ENCODE measurements around the gene TMEM72. TPM values are rescaled to one million over a fixed set of nuclear protein-coding genes. Genes with fewer than 3 reads are reported as not detected.

The TMEM72 gene
- polyA plus RNA-seq, 2 of the 4 experiments (the other 2 are of a cell fraction), result not detected

DNA sequence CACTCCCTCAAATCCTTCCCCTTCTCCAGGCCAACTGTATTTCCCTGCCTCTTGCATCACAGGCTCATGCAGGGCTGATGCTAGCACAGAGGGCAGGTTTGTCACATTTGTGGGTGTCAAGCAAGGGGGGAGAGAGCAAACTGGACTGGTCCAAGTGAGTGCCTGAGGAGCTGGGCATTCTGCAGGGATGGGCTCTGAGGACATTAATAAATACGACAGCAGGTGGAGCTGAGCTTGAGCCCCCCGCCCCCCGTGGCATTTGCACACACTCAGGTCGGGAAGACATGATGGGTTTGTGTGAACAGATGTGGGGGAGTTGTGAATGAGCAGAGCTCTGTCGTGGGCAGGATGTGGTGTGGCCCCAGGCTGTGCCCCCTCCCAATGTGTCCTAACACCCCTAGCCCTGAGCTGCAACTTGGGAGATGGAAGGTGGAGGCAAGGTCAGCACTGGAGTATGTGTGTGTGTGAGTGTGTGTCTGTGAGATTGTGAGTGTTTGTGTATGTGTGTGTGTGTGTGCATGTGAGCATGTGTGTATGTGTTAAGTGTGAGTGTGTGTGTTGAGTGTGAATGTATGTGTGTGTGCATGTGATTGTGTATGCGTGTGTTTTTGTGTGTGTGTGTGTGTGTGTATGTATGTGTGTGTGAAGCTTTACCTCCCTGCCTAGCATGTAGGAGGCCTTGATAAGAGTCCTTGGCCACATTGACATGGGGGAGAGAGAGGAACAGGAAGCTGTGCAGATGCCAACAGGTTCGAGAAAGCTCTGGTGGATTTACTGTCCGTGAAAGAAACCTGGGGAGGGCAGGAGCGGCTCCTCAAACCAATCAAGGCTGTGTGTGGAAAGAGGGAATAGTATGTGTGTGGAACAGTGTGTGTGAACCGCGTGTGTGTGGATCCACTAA is 57.6 kb downstream of the TMEM72 start:
- no peak overlapping the region for H3K4me3 ChIP-seq
- ATAC-seq (no peak), DNase-seq (ENCODE audit: low read depth in 1 of 2, low spot score in 1 of 2) (no peak), FAIRE-seq (no peak)
- no peak overlapping the region for H3K27ac ChIP-seq
- no peaks in the 10 kb centered on the region for H3K9me3 ChIP-seq
- 75% methylated on average over 11 of the region's 11 CpGs for WGBS (ENCODE audit: missing lambda C conversion rate)
- ChIA-PET CTCF (interaction anchor here (1.0 to 5.3 kb wide), 5 partner anchors 10 to 282 kb away, joined by 3 to 29 read pairs (median 3); partner anchors contain the start of gene DEPP1), POLR2A (interaction anchor here (0.9 to 1.9 kb wide), 3 partner anchors 10 kb away, joined by 3 to 6 read pairs (median 3); partner anchors contain the start of gene DEPP1)
- no peak overlapping the region for H3K4me2 ChIP-seq
- TF ChIP-seq FOSL2 (IDR thresholded peaks at IDR 0.05) (no peak), FOSL2 (CRISPR knock-in tag; IDR thresholded peaks at IDR 0.05) (no peak)
- peaks cover 7% of the 10 kb centered on the region; the same call in 2 of the 3 replicates for H3K4me1 ChIP-seq

DNA sequence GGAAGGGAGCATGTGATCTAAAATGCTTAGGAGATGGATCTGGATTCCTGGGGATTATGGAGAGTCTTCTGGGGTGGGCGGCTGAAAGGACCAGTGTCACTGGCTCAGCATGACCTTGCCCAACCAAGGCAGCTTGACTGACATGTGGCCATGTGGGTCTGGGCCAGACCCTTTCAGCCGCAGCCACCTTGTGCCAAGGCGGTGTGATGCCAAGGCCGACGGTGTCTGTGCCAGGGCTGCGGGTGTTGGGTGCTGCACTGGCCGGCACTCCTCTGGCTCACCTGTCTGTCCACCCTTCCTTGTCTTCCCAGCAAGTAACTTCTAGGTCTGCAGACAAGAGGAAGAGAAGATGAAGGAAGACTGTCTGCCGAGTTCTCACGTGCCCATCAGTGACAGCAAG is 58.7 kb downstream of the TMEM72 start:
- no peak for TF ChIP-seq CHD2 (IDR thresholded peaks at IDR 0.05; ENCODE audit: low read length, partially characterized antibody)
- no peak for TF ChIP-seq JUN (IDR thresholded peaks at IDR 0.05)
- no peak for TF ChIP-seq RCOR1 (IDR thresholded peaks at IDR 0.05; ENCODE audit: low read depth, low read length)
- TF ChIP-seq MYC (IDR thresholded peaks at IDR 0.05; ENCODE audit: borderline replicate concordance, low read length), result no peak
- TF ChIP-seq, protein P1, sequence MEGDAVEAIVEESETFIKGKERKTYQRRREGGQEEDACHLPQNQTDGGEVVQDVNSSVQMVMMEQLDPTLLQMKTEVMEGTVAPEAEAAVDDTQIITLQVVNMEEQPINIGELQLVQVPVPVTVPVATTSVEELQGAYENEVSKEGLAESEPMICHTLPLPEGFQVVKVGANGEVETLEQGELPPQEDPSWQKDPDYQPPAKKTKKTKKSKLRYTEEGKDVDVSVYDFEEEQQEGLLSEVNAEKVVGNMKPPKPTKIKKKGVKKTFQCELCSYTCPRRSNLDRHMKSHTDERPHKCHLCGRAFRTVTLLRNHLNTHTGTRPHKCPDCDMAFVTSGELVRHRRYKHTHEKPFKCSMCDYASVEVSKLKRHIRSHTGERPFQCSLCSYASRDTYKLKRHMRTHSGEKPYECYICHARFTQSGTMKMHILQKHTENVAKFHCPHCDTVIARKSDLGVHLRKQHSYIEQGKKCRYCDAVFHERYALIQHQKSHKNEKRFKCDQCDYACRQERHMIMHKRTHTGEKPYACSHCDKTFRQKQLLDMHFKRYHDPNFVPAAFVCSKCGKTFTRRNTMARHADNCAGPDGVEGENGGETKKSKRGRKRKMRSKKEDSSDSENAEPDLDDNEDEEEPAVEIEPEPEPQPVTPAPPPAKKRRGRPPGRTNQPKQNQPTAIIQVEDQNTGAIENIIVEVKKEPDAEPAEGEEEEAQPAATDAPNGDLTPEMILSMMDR (IDR thresholded peaks at IDR 0.05), result no peak
- no peak for TF ChIP-seq E2F6 (IDR thresholded peaks at IDR 0.05; ENCODE audit: borderline replicate concordance, low read depth)
- no peak for TF ChIP-seq SREBF2 (IDR thresholded peaks at IDR 0.05)
- TF ChIP-seq TP53 (CRISPR knock-in tag; IDR thresholded peaks at IDR 0.05), result no peak
- TF ChIP-seq USF2 (IDR thresholded peaks at IDR 0.05), result no peak
- no peak for TF ChIP-seq RAD21 (conservative IDR thresholded peaks at IDR 0.05 in 1 of 2, IDR thresholded peaks at IDR 0.05 in 1 of 2)
- FAIRE-seq (no peak), DNase-seq (ENCODE audit: low read depth in 1 of 2, low spot score in 1 of 2) (no peak), ATAC-seq (no peak)
- Histone ChIP-seq H3K9me3 (no peaks in the 10 kb centered on the region), H3K4me1 (peaks cover 12% of the 10 kb centered on the region; the same call in 2 of the 3 replicates), H3K4me2 (no peak overlapping the region), H3K27ac (no peak overlapping the region), H3K4me3 (no peak overlapping the region)
- ChIA-PET CTCF (interaction anchor here (1.2 to 5.3 kb wide), 2 partner anchors 12 to 37 kb away, joined by 3 to 29 read pairs; no protein-coding TSS in a partner anchor), POLR2A (no interaction called here)
- 84% methylated on average over 7 of the region's 9 CpGs for WGBS (ENCODE audit: missing lambda C conversion rate)

DNA sequence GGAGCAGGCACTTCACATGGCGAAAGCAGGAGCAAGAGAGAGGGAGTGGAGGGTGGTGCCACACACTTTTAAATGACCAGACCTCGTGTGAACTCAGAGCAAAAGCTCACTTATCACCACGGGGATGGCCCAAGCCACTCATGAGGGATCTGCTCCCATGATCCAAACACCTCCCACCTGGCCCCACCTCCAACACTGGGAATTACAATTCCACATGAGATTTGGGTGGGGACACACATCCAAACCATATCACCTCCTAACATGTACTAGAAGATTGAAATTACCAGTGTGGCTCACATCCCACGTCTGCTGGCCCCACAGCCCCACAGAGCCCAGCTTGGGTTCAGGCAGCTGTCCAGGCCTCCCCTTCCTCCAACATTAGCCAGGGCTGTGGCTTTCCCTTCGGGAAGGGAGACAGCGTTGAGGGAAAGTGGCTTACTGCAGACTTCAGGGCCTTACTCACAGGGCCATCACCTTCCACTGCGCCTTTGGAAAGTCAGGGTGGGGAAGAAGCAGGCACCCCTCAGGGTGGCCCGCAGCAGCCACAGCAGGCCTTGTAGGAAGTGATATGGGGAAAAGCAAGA is 59.8 kb downstream of the TMEM72 start:
- Histone ChIP-seq H3K4me1 (peaks cover 17% of the 10 kb centered on the region), H3K4me2 (no peak overlapping the region), H3K9me3 (no peaks in the 10 kb centered on the region), H3K27ac (no peak overlapping the region), H3K4me3 (no peak overlapping the region)
- TF ChIP-seq HMGXB4 (CRISPR knock-in tag; IDR thresholded peaks at IDR 0.05; ENCODE audit: borderline replicate concordance) (no peak), NPAS2 (CRISPR knock-in tag; IDR thresholded peaks at IDR 0.05; ENCODE audit: borderline replicate concordance) (no peak), MAX (IDR thresholded peaks at IDR 0.05) (no peak), KDM5A (IDR thresholded peaks at IDR 0.05) (no peak), HOXA7 (CRISPR knock-in tag; IDR thresholded peaks at IDR 0.05) (no peak)
- POLR2A ChIA-PET, result no interaction called here
- no peak for DNase-seq (ENCODE audit: low read depth in 1 of 2, low spot score in 1 of 2)
- no peak for FAIRE-seq
- ATAC-seq, result no peak
- WGBS (ENCODE audit: missing lambda C conversion rate), result 73% methylated on average over 8 of the region's 8 CpGs
- CTCF ChIA-PET, result no interaction called here
